Activated CD8-positive, alpha-beta memory T cell treated with anti-CD3 and anti-CD28 coated beads, Interleukin-2, amount 50 U/mL, for 24 hours (primary cell): ENCODE data around the gene RPH3AL.
"Not testable (repeated sequence)": the region's sequence is repeated elsewhere in the genome, so short reads cannot be mapped to it uniquely, and the experiment has no call there.

ENCODE experiments used
- DNase-seq: peaks from one replicate; pipeline ENCODE4 v3.0.0-alpha.2; 2020; ENCODE audit errors: extremely low read depth

The RPH3AL gene

GRCh38 chr17:260944-261343, 91.7 kb downstream of the RPH3AL start:
- DNase-seq: no peak

- DNase-seq: no peak
Observed at GRCh38 chr17:260031-260791, 92.4 kb downstream of the RPH3AL start.

- DNase-seq: no peak
Observed at GRCh38 chr17:259341-259976, 93.1 kb downstream of the RPH3AL start.

GRCh38 chr17:258906-259305, 93.7 kb downstream of the RPH3AL start:
- DNase-seq: no peak

- DNase-seq: no peak
Observed at GRCh38 chr17:258045-258734, 94.4 kb downstream of the RPH3AL start.

- no peak for DNase-seq
Observed at GRCh38 chr17:253091-253846, 99.3 kb downstream of the RPH3AL start.

- DNase-seq: no peak
Observed at GRCh38 chr17:252456-252855, 100.2 kb downstream of the RPH3AL start.

- DNase-seq: no peak
Observed at GRCh38 chr17:251531-251930, 101.1 kb downstream of the RPH3AL start.

- DNase-seq: no peak
Observed at GRCh38 chr17:250487-251300, 101.9 kb downstream of the RPH3AL start.

GRCh38 chr17:249236-249993, 103.2 kb downstream of the RPH3AL start:
- no peak for DNase-seq

GRCh38 chr17:248337-249235, 104.0 kb downstream of the RPH3AL start:
- DNase-seq: no peak

GRCh38 chr17:247767-248166, 104.8 kb downstream of the RPH3AL start:
- no peak for DNase-seq

- no peak for DNase-seq
Observed at GRCh38 chr17:246851-247421, 105.7 kb downstream of the RPH3AL start.

GRCh38 chr17:246226-246625, 106.4 kb downstream of the RPH3AL start:
- DNase-seq: no peak

GRCh38 chr17:245611-246010, 107.0 kb downstream of the RPH3AL start:
- DNase-seq: no peak

- no peak for DNase-seq
Observed at GRCh38 chr17:245020-245419, 107.6 kb downstream of the RPH3AL start.

- not testable (repeated sequence) for DNase-seq
Observed at GRCh38 chr17:243924-244323, 108.7 kb downstream of the RPH3AL start.

GRCh38 chr17:238964-239259, 113.7 kb downstream of the RPH3AL start:
- no peak for DNase-seq
